ENCODE results near the gene TCERG1L. TPM values are rescaled to one million over a fixed set of nuclear protein-coding genes. Genes with fewer than 3 reads are reported as not detected.

Gene TCERG1L
- total RNA-seq, 1 donor from 2014 or later, result 3.5 TPM

- TF ChIP-seq CTCF (IDR thresholded peaks at IDR 0.05; ENCODE audit: insufficient read depth, low read depth, low read length), result no peak
- no peak for TF ChIP-seq EZH2 (IDR thresholded peaks at IDR 0.05; ENCODE audit: insufficient read depth, low read length)
- no peak overlapping the region for H3K4me3 Mint-ChIP-seq (ENCODE audit: unreplicated experiment)
- FAIRE-seq, result no peak
Observed at GRCh38 chr10:131143425-131144165, 167.9 kb downstream of the TCERG1L start.

GRCh38 chr10:131142517-131143380, 168.8 kb downstream of the TCERG1L start:
- Mint-ChIP-seq H3K4me3 (ENCODE audit: unreplicated experiment) (no peak overlapping the region), H3K4me1 (ENCODE audit: low read depth, unreplicated experiment) (no peaks in the 10 kb centered on the region), H3K9me3 (ENCODE audit: unreplicated experiment) (peaks cover 13% of the 10 kb centered on the region), H3K36me3 (ENCODE audit: low read depth, unreplicated experiment) (no peaks in the 10 kb centered on the region), H3K27me3 (ENCODE audit: low read depth, unreplicated experiment) (no peaks in the 10 kb centered on the region), H3K27ac (ENCODE audit: unreplicated experiment) (no peak overlapping the region)
- no peaks in the 10 kb centered on the region for H3K36me3 ChIP-seq (ENCODE audit: insufficient read depth, low read length)
- peaks cover 17% of the 10 kb centered on the region for H3K9me3 ChIP-seq (ENCODE audit: insufficient read depth, low read depth, low read length)
- H4K20me1 ChIP-seq (ENCODE audit: insufficient read depth, low read length), result no peaks in the 10 kb centered on the region
- no peak for DNase-seq (ENCODE audit: low read depth)
- no peaks in the 10 kb centered on the region for H3K79me2 ChIP-seq (ENCODE audit: insufficient read depth, low read length)
- TF ChIP-seq CTCF (IDR thresholded peaks at IDR 0.05; ENCODE audit: insufficient read depth, low read depth, low read length) (no peak), EZH2 (IDR thresholded peaks at IDR 0.05; ENCODE audit: insufficient read depth, low read length) (no peak)
- H3K9ac ChIP-seq (ENCODE audit: low read length), result no peak overlapping the region
- no peak overlapping the region for H3K27ac ChIP-seq (ENCODE audit: low read depth, low read length)
- H3K4me3 ChIP-seq (ENCODE audit: insufficient read depth, low read depth, low read length), result no peak overlapping the region
- no peak overlapping the region for H3K4me2 ChIP-seq (ENCODE audit: low read length)
- no peak for FAIRE-seq
- no peaks in the 10 kb centered on the region for H3K27me3 ChIP-seq (ENCODE audit: insufficient read depth, low read length)
- no peaks in the 10 kb centered on the region for H3K4me1 ChIP-seq (ENCODE audit: insufficient read depth, low read length)
- no peak overlapping the region for H2AFZ ChIP-seq (ENCODE audit: low read depth, low read length)

More at GRCh38 chr10:131143425-131144165, 167.9 kb downstream of the TCERG1L start:
- Histone ChIP-seq H3K36me3 (ENCODE audit: insufficient read depth, low read length) (no peaks in the 10 kb centered on the region), H3K79me2 (ENCODE audit: insufficient read depth, low read length) (no peaks in the 10 kb centered on the region), H3K27me3 (ENCODE audit: insufficient read depth, low read length) (no peaks in the 10 kb centered on the region), H3K4me2 (ENCODE audit: low read length) (no peak overlapping the region), H4K20me1 (ENCODE audit: insufficient read depth, low read length) (no peaks in the 10 kb centered on the region), H3K9ac (ENCODE audit: low read length) (no peak overlapping the region), H3K4me1 (ENCODE audit: insufficient read depth, low read length) (no peaks in the 10 kb centered on the region), H3K9me3 (ENCODE audit: insufficient read depth, low read depth, low read length) (peaks cover 20% of the 10 kb centered on the region), H3K4me3 (ENCODE audit: insufficient read depth, low read depth, low read length) (no peak overlapping the region), H3K27ac (ENCODE audit: low read depth, low read length) (no peak overlapping the region), H2AFZ (ENCODE audit: low read depth, low read length) (no peak overlapping the region)
- H3K9me3 Mint-ChIP-seq (ENCODE audit: unreplicated experiment), result peaks cover 15% of the 10 kb centered on the region
- no peaks in the 10 kb centered on the region for H3K4me1 Mint-ChIP-seq (ENCODE audit: low read depth, unreplicated experiment)
- no peak overlapping the region for H3K27ac Mint-ChIP-seq (ENCODE audit: unreplicated experiment)
- no peak for DNase-seq (ENCODE audit: low read depth)
- H3K27me3 Mint-ChIP-seq (ENCODE audit: low read depth, unreplicated experiment), result no peaks in the 10 kb centered on the region
- H3K36me3 Mint-ChIP-seq (ENCODE audit: low read depth, unreplicated experiment), result no peaks in the 10 kb centered on the region
